Lower leg skin (tissue), 4 donors: ENCODE results near the gene EIF4G1. TPM values are rescaled to one million over a fixed set of nuclear protein-coding genes. Genes with fewer than 3 reads are reported as not detected.

Experiments used
- DNase-seq, 2 donors: peaks; one replicate each; pipeline ENCODE4 v3.0.0-alpha.2; 2019; ENCODE audit warnings: low spot score in 2 of 2
- H3K4me3 ChIP-seq: fragments of 200-600 bp; sonication (generic); 2 replicates; pipeline ENCODE4 v1.5.1; 2017; ENCODE audit warnings: mild to moderate bottlenecking, low read depth; ENCODE audit not compliant: poor library complexity, severe bottlenecking
- POLR2A ChIP-seq, 2 donors: fragments of 450-650 bp; IDR thresholded peaks; one replicate each; pipeline ENCODE4 v1.6.1; 2016 to 2017; ENCODE audit warnings: antibody characterized with exemption in 2 of 2, mild to moderate bottlenecking in 1 of 2, moderate library complexity in 1 of 2
- WGBS, 2 donors: methylation state at CpG; one replicate each; pipeline ENCODE4 v1.1.5; 2018; 5-methylcytosine and 5-hydroxymethylcytosine counted together
- intact Hi-C: fragments of 100-400 bp; cut with DNase I; formaldehyde crosslinking; loops from one replicate; pipeline ENCODE4 v1.15.0; 2023; ENCODE audit warnings: low total_unique reads
- total RNA-seq, 4 donors: library from RNA; depleted of rRNA; stranded (reverse); fragments of >200 nt; gene quantifications; one replicate each; pipeline ENCODE4 v1.1.0, GENCODE V29; 2016
- TF ChIP-seq, protein P1 (sequence below), 3 donors: fragments of 450-650 bp; IDR thresholded peaks; one replicate each; pipeline ENCODE4 v1.5.1; 2016; ENCODE audit warnings: antibody characterized with exemption in 3 of 3, mild to moderate bottlenecking in 3 of 3, moderate library complexity in 2 of 3

Gene EIF4G1
- total RNA-seq, 4 donors from 2014 or later = 418 to 445 (median 433) TPM

DNA sequence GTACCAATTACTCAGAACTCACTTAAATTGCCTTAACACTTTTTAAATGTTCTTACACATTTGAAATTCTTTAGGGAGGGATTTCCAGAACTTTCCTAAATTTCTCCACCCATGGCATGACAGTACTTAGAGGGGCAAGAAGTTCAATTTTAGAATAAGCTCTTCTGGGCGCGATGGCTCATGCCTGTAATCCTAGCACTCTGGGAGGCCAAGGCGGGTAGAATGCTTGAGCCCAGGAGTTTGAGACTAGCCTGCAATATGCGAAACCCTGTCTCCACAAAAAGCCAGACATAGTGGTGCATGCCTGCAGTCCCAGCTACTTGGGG lies 33.6 kb downstream of the EIF4G1 start:
- TF ChIP-seq, protein P1, sequence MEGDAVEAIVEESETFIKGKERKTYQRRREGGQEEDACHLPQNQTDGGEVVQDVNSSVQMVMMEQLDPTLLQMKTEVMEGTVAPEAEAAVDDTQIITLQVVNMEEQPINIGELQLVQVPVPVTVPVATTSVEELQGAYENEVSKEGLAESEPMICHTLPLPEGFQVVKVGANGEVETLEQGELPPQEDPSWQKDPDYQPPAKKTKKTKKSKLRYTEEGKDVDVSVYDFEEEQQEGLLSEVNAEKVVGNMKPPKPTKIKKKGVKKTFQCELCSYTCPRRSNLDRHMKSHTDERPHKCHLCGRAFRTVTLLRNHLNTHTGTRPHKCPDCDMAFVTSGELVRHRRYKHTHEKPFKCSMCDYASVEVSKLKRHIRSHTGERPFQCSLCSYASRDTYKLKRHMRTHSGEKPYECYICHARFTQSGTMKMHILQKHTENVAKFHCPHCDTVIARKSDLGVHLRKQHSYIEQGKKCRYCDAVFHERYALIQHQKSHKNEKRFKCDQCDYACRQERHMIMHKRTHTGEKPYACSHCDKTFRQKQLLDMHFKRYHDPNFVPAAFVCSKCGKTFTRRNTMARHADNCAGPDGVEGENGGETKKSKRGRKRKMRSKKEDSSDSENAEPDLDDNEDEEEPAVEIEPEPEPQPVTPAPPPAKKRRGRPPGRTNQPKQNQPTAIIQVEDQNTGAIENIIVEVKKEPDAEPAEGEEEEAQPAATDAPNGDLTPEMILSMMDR (IDR thresholded peaks at IDR 0.05) = no peak
- TF ChIP-seq POLR2A (IDR thresholded peaks at IDR 0.05) = no peak
- intact Hi-C loops = no loop called here
- H3K4me3 ChIP-seq = no peak overlapping the region
- DNase-seq = no peak
- WGBS, 2 donors = 86 to 89% methylated on average over 4 of the region's 4 CpGs

DNA sequence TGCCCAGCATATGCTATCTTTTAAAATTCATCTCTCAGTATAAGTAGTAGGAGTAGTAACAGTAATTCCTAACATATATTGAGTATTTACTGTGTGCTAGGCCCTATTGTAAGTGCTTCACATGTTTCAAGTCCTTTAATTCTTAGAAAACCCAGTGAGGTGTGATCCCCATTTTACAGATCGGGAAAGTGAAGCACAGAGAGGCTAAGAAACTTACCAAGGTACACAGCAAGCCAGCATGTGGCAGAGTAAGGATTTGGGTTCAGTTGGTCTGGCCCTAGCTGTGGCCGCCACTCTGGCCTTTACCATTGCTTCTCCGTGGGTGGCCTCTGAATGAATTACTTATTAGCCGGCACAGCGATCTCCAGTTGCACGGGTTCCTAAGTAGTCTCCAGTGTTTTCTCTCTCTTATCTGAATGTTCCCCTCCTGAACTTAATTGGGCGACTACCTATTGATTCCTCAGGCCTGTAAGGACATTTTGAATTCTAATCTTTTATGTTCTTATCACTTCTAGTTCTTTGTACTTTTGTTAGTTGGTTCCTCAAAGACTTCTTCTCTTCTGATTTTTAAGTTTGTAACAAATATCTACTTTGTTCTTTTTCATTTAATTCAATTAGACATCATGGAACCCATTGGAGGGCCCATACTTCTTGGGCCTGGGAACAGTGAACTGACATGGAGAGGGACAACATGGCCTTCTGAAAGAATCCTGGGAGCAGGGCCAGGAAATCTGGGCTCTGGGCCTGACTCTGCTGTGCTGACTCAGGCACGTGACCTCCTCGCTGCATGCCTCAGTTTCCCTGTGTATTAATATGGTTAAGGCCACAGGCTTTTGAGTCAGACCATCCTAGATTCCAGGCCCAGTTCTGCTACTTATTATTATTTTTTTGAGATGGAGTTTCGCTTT lies 35.4 kb downstream of the EIF4G1 start:
- intact Hi-C loops = loop anchor here (10.0 kb wide), 1 partner anchor 45 kb away; no protein-coding TSS in a partner anchor
- no peak for TF ChIP-seq POLR2A (IDR thresholded peaks at IDR 0.05)
- TF ChIP-seq, protein P1 (IDR thresholded peaks at IDR 0.05) = no peak
- 88 to 91% methylated on average over 10 of the region's 10 CpGs for WGBS, 2 donors

DNA sequence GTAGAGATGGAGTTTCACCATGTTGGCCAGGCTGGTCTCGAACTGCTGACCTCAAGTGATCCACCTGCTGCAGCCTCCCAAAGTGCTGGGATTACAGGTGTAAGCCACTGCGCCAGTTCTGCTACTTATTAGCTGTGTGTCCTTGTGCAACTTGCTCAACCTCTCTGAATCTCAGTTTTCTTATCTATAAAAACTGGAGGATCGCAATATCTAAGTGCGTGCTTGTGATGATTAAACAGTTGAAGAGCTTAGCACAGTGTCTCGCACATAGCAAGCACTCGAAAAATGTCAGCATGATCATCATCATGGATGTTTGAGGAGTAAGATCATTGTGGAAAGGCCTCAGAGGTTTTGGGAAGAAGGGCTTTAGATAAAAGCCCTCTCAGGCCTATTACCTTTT lies 36.2 kb downstream of the EIF4G1 start:
- WGBS, 2 donors = 95 to 97% methylated on average over 6 of the region's 6 CpGs
- DNase-seq = no peak
- intact Hi-C loops = loop anchor here (10.0 kb wide), 1 partner anchor 46 kb away; no protein-coding TSS in a partner anchor
- TF ChIP-seq, protein P1 (IDR thresholded peaks at IDR 0.05) = no peak
- TF ChIP-seq POLR2A (IDR thresholded peaks at IDR 0.05) = no peak
- no peak overlapping the region for H3K4me3 ChIP-seq

More for the DNA sequence above, 35.4 kb downstream of the EIF4G1 start:
- no peak overlapping the region for H3K4me3 ChIP-seq
- no peak for DNase-seq

DNA sequence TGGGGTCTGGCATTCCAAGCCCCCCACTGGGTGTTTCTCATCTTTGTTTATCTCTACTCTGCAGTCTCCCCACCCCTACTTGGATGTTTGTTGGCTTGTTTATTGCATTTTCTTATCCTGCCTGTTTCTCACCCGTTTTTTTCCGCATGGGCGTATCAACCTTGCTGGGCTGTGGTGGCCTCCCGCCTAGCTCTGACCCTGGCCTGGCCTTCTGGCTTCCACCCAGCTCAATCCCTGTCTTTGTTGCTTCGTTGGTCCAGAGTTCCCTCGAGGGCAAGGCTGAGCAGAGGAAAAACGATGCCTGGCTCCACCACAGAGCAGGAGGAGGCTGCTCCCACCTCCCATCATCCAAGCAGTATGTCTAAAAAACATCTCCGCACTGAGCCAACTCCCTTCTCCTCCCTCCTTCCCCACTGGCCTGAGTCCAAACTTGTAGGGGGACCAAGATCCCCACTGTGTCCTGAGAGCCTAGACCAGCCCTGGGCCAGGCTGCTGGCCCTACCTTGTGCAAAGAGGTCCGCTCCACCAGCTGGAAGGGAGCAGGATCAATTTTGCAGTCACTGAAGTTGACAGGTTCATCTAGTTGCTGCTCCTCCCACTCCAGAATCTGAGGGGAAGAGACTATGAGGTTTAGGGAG lies 37.2 kb downstream of the EIF4G1 start:
- TF ChIP-seq, protein P1 (IDR thresholded peaks at IDR 0.05) = no peak
- TF ChIP-seq POLR2A (IDR thresholded peaks at IDR 0.05) = no peak
- no peak for DNase-seq
- no peak overlapping the region for H3K4me3 ChIP-seq
- intact Hi-C loops = loop anchor here (10.0 kb wide), 1 partner anchor 47 kb away; no protein-coding TSS in a partner anchor
- 48 to 67% methylated on average over 9 of the region's 9 CpGs for WGBS, 2 donors

DNA sequence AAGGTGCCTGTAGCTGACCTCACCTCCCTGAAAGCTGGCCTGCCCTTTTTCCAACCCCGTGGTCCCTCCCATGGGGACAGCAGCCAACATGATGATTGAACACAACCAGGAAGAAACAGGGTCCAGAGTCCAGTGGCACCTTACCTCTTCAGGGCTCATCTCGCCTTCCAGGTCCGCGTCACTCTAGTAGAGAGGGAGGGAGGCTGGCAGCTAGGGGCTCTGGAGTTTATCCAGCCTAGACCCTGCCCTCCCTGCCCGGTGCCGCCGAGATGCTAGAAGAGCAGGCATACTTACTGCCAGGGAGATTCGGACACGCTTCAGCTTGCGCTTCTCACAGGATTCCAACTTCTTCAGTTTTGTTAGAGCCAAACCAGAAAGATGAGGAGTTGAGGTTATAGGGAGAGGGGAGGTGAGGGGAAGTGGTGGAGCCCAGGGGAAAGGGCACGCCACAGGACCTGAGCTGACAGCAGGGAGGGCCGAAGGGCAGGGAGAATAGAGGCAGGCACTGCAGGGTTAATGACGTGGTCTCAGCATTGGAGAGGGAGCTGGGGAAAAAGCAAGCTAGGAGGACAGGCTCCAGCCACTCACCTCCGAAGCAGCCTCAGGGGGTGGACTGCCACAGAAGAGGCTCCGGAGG lies 37.9 kb downstream of the EIF4G1 start:
- intact Hi-C loops = loop anchor here (10.0 kb wide), 1 partner anchor 47 kb away; no protein-coding TSS in a partner anchor
- TF ChIP-seq, protein P1 (IDR thresholded peaks at IDR 0.05) = no peak
- TF ChIP-seq POLR2A (IDR thresholded peaks at IDR 0.05) = no peak
- WGBS, 2 donors = 55 to 63% methylated on average over 15 of the region's 15 CpGs
- DNase-seq = no peak
- no peak overlapping the region for H3K4me3 ChIP-seq
